Stimulated activated CD8-positive, alpha-beta memory T cell treated with anti-CD3 and anti-CD28 coated beads, Interleukin-4, amount 100 ng/mL, for 48 hours (primary cell): ENCODE measurements around the gene LTBP1.
"Not testable (repeated sequence)": the region's sequence is repeated elsewhere in the genome, so short reads cannot be mapped to it uniquely, and the experiment has no call there.

Experiments used
- DNase-seq: peaks from one replicate; pipeline ENCODE4 v3.0.0-alpha.2; 2020

LTBP1 gene

DNA sequence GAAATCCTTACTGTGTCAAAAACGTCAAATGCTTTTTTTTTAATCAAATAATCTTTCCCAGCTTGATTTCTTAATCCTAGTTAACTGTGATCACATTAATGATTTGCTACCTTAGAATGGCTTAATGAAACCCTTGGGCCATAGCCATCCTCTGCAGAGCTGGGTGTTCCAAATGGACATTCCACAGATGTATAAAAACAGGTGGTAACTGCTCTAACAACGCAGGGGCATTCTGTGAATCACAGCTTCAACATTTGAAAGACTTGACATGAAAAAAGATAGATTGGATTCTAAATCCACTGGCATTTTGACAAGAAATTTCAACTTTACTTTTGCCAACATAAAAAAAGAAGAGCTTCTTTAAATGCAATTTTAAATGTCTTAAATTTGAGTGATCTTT lies 459.9 kb downstream of the LTBP1 start:
- no peak for DNase-seq

DNA sequence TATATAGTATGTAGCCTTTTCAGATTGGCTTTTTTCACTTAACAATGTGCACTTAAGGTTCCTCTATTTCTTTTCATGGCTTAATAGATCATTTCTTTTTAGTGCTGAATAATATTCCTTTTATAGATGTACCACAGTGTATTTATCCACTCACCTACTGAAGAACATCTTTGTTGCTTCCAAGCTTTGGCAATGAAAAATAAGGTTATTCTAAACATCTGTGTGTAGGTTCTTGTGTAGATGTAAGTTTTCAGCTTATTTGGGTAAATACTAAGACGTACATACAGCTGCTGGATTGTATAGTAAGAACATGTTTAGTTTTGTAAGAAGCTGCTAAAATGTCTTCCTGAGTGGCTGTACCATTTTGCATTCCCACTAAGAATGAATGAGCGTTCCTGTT lies 461.4 kb downstream of the LTBP1 start:
- DNase-seq: no peak

DNA sequence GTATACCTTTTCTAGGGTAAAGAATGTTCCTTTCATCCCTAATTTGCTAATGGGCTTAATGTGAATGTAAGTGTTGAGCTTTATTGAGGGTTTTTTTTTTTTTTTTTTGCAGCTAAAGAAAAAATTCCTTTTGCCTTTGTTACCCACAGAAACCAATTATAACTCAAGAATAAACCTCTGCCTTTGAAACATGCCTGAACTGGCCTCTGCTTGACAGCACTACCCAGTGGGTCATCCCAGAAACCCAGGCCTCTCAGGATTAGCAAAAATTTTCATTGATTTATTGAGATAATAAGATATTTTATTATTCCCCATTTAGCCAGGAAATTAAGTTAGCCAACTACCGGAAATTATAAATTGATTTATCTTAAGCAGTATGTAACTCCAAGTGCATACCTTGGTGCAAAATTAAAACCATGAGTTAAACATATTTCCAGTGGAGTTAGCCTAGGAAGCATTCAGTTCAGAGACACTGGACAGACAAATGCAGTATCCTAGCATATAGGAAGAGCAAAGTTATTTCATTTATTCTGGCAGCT lies 462.7 kb downstream of the LTBP1 start:
- no peak for DNase-seq

DNA sequence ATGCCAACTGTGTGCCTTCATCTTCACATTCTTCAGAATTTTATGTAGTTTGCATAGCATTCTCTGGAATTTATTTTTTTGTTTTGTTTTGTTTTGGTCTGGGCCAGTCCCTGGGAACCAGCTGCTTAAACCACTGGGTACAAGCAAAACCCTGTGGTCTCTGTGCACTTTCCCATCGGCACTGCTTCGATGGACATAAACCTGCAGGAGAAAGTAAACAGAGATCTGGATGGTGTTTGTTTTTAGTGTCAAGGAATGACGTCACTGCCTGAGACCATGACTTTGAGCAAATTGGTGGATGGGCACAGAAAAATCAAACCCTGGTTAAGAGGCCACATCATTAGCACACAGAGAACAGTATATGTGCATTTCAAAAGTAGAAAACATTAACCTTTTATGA lies 465.0 kb downstream of the LTBP1 start:
- no peak for DNase-seq

DNA sequence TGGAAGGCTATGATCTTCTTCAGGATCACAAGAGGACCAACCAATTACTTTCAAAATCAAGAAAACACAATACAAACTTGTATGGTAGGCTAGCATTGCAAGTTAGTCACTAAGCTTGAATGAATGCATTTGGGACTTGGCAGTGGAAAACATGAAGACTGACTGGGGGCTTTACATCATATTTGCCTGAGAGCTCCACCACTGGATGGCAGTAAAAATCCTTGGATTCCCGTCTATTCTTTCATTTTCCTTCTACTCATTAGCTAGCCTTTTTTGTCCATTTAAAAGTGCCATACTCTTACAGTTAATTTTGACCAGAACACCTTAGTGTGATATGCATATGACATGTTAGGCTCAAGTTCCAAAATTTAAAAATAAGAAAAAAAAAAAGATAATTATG lies 466.2 kb downstream of the LTBP1 start:
- no peak for DNase-seq

GRCh38 chr2:33419581-33420200 lies 472.9 kb downstream of the LTBP1 start:
- DNase-seq: no peak

GRCh38 chr2:33420726-33421125 lies 474.0 kb downstream of the LTBP1 start:
- no peak for DNase-seq

- no peak for DNase-seq
Measured at GRCh38 chr2:33421820-33422219, 475.1 kb downstream of the LTBP1 start.

DNA sequence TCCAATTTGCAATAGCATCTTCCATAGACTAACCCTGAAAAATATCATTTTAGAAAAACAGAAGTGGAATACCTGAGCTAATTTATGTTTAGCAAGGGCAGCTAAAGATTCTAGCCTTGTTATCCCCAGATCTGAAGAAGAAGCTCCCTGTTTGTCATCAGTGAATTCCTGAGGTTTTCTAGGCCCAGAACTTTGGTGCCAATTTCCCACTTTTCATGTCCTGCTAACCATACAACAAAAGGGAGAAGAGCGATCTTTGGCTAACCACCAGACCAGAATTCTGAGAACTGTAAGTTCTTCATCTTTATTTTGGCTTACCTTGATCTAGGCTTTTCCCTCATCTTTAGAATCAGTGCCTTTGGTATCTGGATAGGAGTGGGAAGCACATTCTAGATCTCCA lies 478.4 kb downstream of the LTBP1 start:
- no peak for DNase-seq

GRCh38 chr2:33425586-33426031 lies 478.9 kb downstream of the LTBP1 start:
- DNase-seq: no peak

DNA sequence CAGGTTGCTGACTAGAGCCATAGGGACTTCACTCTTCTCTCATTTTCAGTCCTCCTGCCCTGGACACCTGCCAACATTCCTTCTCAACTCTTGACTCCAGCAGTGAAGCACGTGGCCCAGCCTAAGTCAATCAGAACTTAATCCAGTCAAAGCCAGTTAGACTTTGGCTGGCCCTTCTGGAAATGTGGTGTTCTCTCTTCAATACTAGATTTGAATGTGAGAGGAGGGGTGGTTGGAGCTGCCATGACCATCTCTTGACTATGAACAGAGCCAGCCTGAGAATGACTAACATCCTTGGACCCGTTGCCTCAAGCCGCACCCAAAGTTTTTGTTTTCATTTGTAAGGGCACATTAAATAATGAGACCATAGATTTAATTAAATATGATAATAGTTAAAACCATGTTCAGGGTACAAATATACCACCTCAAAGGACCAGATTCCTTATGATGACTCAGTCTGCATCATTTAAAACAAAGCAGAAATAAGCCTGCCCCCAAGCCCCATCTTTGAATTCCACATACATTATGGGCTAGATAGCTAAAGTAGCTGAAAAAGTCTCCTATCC lies 480.0 kb downstream of the LTBP1 start:
- DNase-seq: no peak

DNA sequence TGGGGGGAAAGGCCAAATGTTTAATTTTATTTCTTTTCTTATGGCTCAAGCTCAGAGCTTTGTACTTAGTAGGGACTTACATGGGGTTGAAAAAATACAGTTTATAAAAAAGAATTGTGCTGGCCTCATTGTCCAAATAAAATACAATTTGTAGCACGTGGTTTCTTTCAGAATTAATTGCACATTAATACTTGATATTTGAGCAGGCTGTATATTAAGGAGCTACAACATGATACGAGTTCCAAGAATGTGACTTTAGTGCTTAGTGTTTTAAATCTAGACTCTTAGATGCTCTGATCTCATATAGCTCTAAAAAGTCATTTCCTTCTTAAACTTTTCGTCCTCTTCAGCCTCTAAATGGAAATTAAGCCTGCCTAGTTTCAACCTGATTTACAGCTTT lies 483.3 kb downstream of the LTBP1 start:
- no peak for DNase-seq

DNA sequence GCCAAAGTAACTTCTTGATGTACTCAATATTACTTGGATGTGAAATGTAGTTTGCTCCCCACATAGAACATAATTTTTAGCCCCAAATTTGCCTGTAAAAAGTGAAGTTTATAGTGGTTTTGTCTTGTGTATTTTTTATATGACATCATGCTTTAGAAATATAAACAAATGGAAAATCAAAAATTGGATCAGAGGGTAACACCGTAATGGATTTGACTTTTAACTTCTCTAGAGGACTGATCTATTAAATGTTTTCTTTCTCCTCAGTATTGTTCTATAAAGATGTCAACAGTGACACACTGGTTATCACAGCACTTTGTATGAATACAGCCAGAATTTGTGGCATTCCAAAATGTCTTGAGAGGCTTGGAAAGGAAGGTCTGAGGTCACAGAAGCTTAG lies 484.1 kb downstream of the LTBP1 start:
- DNase-seq: no peak

GRCh38 chr2:33432871-33433270 lies 486.1 kb downstream of the LTBP1 start:
- DNase-seq: no peak

GRCh38 chr2:33433279-33434235 lies 486.8 kb downstream of the LTBP1 start:
- no peak for DNase-seq

GRCh38 chr2:33435518-33435917 lies 488.8 kb downstream of the LTBP1 start:
- no peak for DNase-seq

DNA sequence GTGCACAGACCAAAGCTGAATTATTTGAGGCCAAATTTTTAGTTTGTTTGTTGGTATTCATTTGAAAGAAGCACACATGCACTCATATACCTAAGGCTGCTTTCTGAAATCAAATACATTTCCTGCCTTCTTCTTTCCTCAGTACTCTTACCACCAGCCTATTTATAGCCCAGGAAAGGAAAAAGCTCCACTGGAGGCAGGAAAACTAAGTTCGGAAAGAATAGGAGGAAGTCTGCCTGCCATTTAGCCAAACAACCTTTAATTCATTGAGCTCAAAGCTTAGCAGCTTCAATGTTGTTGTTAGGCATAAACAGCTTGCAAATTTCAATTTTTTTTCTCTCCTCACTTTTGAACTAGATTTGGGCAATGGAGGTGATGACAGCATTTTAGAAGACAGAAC lies 489.3 kb downstream of the LTBP1 start:
- DNase-seq: no peak

GRCh38 chr2:33437297-33437696 lies 490.5 kb downstream of the LTBP1 start:
- no peak for DNase-seq

- no peak for DNase-seq
Measured at GRCh38 chr2:33437815-33438214, 491.1 kb downstream of the LTBP1 start.

GRCh38 chr2:33441235-33441810 lies 494.6 kb downstream of the LTBP1 start:
- DNase-seq: no peak

DNA sequence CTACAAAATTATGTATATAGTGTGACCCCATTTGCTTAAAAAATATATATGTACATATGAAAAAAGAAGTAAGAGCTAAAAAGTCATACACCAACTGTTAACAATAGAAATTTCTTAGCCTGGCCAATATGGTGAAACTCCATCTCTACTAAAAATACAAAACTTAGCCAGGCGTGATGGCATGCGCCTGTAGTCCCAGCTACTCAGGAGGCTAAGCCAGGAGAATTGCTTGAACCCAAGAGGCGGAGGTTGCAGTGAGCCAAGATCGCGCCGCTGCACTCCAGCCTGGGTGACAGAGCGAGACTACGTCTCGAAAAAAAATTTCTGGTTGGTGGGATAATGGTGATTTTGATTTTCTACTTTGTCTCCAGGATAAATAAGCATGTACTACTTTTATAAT lies 495.3 kb downstream of the LTBP1 start:
- DNase-seq: not testable (repeated sequence)

DNA sequence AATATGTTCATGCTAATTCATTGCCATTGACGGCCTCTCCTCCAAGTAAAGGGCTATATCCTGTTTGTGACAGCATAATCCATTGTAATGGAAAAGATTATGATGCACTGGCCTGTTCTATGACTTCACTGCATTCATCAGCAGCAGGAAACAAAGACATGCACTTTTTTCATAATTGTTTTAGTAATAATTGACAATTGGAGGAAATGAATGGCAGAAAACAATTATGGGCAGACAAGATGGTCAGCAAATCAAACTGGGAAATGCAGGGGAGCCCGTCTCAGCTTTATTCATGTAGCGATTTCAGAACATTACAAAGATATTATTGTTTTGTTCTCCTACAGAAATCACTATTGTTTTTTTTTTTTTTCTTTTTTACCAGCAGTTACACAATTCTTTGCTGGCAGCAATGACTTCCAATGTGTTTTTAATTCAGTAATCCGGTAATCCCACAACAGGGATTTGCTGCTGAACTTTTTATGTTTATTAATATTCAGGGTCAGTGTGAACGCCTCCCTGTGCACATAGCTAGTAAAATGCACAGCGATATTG lies 495.9 kb downstream of the LTBP1 start:
- no peak for DNase-seq

- no peak for DNase-seq
Measured at GRCh38 chr2:33443274-33443829, 496.6 kb downstream of the LTBP1 start.
